Measurements from ENCODE around the gene CFAP299. TPM values are rescaled to one million over a fixed set of nuclear protein-coding genes. Genes with fewer than 3 reads are reported as not detected.

CFAP299 gene
- total and polyA plus RNA-seq, 9 of the 15 experiments (the other 6 are each of a cell fraction or from before 2014, with no cell fraction given): 0.09 to 3.0 (median 0.76) TPM

GRCh38 chr4:80989921-80990544, 654.5 kb downstream of the CFAP299 start (continued):
- TF ChIP-seq PRDM10 (IDR thresholded peaks at IDR 0.05; ENCODE audit: partially characterized antibody) (no peak), RAD21 (CRISPR knock-in tag; conservative IDR thresholded peaks at IDR 0.05 in 1 of 2, IDR thresholded peaks at IDR 0.05 in 1 of 2) (peak; percentile 54 to 66), DEAF1 (CRISPR knock-in tag; IDR thresholded peaks at IDR 0.05) (peak; percentile 22; the same call in 1 of the 2 replicates)

- Histone ChIP-seq H3K4me1 (replicated peaks in 1 of 2; ENCODE audit: control insufficient read depth in 2 of 2, insufficient read depth in 2 of 2, low read length in 2 of 2) (no peaks in the 10 kb centered on the region), H3K79me2 (ENCODE audit: control insufficient read depth, insufficient read depth, low read length) (no peaks in the 10 kb centered on the region), H3K27me3 (ENCODE audit: control insufficient read depth in 2 of 2, insufficient read depth in 2 of 2, low read length in 2 of 2) (no peaks in the 10 kb centered on the region), H3K4me3 (no peak overlapping the region), H3K36me3 (ENCODE audit: control insufficient read depth, insufficient read depth, low read length) (no peaks in the 10 kb centered on the region), H3K9ac (ENCODE audit: insufficient read depth in 1 of 2, low read depth in 2 of 2, low read length in 2 of 2) (no peak overlapping the region), H3K9me1 (ENCODE audit: control insufficient read depth, insufficient read depth, low read length) (no peaks in the 10 kb centered on the region), H4K20me1 (replicated peaks; ENCODE audit: control insufficient read depth, insufficient read depth, low read length) (no peaks in the 10 kb centered on the region), H3K9me3 (replicated peaks; ENCODE audit: control insufficient read depth, insufficient read depth, low read depth, low read length) (no peaks in the 10 kb centered on the region), H3K27ac (ENCODE audit: extremely low read depth, low read depth, low read length) (no peak overlapping the region), H2AFZ (ENCODE audit: low read depth, low read length) (no peak overlapping the region), H3K4me2 (ENCODE audit: insufficient read depth, low read length) (no peak overlapping the region)
- no TSS peak for BruUV-seq (replicated peaks)
- intact Hi-C loops (cut with micrococcal nuclease): loop anchor here (1.0 kb wide), 1 partner anchor 629 kb away; no protein-coding TSS in a partner anchor
- no peak for DNase-seq (ENCODE audit: extremely low read depth in 1 of 4, low spot score in 3 of 4)
- ChIA-PET POLR2A (no interaction called here), CTCF (ENCODE audit: low intra/inter-chr PET ratio) (interaction anchor here (1.6 kb wide), 1 partner anchor 625 kb away, joined by 4 read pairs; no protein-coding TSS in a partner anchor)
- FAIRE-seq: no peak
- in situ Hi-C loops (cut with MboI): no loop called here
- no peak for ATAC-seq
- 0% methylated on average over 2 of the region's 2 CpGs for WGBS (ENCODE audit: insufficient coverage, low coverage, missing lambda C conversion rate)
- no peak for TF ChIP-seq GTF2B (IDR thresholded peaks at IDR 0.05; ENCODE audit: extremely low read depth, insufficient read length)
- no peak for TF ChIP-seq TEAD4 (IDR thresholded peaks at IDR 0.05; ENCODE audit: low read length)
- TF ChIP-seq TEAD4 (CRISPR knock-in tag; IDR thresholded peaks at IDR 0.05; ENCODE audit: borderline replicate concordance): no peak
- no peak for TF ChIP-seq ZNF134 (CRISPR knock-in tag; conservative IDR thresholded peaks at IDR 0.05)
- TF ChIP-seq CBX2 (IDR thresholded peaks at IDR 0.05; ENCODE audit: insufficient read depth, low read length, poor library complexity, severe bottlenecking): no peak
Observed at GRCh38 chr4:80990851-80991250, 655.3 kb downstream of the CFAP299 start.

Data from K562 (cell line).